NCI-H510A treated with DMSO at 0.1 percent for 48 hours (cell line): ENCODE results near the gene RMND5B.
"Not testable (repeated sequence)": the region's sequence is repeated elsewhere in the genome, so short reads cannot be mapped to it uniquely, and the experiment has no call there.

Source experiments
- DNase-seq: peaks from one replicate; lab custom pipeline; 2025; lab: John Stamatoyannopoulos, UW

The RMND5B gene

DNA sequence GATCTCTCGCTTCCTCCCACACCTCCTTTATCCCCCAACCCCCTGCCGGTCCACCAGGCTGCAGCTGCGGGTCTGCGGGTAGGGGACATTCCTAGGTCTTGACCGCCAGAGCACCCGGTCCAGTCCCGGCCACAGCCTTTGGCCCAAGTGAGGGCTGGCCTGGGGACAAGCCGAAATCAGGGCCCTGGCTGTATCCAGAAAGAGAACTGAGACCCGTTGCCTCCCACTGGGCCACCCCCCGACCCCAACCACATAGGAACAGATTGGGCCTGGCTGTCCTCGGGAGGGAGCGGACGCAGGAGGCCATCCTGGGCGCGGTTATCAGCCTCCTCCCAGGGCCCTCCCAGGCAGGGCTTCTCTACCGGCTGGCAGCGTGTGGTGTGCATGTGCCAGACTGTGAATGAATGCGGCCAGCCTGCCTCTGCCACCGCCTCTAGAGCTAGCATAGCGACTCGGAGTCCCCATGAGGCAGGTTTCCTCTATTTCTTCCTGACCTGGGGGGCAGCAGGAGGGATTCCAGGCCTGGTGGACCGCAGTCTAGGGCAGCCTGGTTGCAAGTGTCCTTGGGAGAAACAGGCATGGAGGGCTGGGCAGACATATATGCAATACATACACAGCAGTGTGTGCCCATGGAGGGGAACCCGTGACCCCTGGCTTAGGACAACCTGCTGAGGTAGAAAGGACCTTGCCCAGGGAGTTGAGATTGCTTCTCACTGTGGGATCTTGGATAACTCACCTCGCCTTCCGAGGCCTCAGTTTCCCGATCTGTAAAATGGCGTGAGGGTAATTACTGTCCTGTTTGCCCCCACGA is 16.3 kb upstream of the RMND5B start:
- no peak for DNase-seq

DNA sequence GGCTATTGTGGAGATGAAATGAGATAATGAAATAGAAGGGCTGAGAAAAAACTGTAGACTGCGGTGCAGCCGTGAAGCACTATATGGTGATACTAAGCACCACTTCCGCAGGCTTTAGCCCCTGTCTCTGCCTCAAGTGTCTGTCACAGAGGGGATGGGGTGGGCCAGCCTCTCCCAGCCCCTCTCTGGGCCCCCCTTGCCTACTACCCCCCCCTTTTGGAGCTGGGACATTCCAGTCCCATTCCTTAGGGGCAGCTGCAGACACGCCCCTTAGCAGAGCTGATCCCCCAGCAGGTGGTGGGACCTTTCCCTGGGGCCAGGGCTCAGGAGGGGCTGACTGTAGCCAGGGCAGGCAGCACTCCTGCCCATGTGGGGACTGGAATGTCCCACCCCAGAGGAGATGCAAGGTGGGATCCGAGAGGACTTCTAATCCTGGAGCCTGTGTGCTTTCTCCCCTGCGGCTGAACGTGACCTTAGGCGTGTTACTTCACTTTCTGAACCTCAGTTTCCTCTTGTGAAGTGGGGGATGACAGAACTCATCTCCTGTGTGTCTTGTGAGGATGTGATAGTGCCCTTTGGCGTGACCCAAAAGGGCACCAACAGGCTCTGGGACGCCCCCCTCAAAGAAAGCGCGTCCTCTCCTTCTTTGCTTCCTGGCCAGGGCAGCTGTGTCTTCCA is 15.5 kb upstream of the RMND5B start:
- no peak for DNase-seq

DNA sequence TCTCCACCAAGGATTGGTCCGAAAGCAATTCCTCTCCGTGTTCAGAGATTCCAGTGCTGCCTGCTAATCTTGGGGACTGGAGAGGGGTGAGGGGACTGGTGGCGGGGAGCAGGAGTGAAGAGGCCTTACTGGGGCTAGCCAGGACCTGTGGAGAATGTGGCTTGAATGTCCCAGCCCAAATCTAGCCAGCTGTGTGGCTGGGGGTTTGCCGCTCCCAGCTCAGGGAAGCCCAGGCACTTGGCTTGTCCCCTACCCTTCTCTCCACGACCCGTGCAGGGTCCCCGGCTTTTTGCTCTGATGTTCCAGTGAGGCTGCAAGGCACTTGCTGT is 15.0 kb upstream of the RMND5B start:
- DNase-seq, result no peak

DNA sequence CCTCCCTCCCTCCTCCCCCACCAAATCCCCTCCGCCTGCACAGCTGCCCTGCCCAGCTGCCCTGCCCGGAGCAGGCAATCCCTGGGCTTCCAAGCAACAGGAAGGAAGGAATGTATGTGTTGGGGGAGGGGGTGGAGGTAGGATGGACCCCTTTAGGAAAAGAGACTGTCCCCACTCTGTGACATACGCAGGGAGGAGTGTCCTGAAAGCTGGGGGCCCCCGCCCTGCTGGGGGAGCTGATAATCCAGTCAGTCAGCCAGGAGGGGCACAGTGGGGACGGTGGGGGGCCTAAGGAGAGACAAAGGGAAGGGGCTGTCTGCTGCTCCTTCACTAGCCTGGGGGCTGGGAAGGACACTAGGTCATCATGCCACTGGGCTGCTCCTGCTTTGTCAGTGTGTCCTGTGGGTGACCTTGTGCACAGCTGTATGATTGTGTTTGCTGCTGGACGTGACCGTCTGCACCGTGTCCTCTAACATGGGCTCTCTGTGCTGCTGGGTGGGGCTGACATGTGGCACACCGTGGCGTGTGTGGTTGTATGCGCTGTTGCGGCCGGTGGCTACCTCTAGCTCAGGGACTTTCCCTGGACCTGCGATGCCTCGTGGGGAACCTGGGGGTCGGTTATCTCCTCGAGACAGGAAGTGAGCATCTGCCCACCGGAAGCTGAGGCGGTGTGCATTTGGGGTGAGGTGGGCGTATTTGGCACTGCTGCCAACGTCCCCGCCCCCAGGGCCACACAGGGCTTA is 14.5 kb upstream of the RMND5B start:
- no peak for DNase-seq

DNA sequence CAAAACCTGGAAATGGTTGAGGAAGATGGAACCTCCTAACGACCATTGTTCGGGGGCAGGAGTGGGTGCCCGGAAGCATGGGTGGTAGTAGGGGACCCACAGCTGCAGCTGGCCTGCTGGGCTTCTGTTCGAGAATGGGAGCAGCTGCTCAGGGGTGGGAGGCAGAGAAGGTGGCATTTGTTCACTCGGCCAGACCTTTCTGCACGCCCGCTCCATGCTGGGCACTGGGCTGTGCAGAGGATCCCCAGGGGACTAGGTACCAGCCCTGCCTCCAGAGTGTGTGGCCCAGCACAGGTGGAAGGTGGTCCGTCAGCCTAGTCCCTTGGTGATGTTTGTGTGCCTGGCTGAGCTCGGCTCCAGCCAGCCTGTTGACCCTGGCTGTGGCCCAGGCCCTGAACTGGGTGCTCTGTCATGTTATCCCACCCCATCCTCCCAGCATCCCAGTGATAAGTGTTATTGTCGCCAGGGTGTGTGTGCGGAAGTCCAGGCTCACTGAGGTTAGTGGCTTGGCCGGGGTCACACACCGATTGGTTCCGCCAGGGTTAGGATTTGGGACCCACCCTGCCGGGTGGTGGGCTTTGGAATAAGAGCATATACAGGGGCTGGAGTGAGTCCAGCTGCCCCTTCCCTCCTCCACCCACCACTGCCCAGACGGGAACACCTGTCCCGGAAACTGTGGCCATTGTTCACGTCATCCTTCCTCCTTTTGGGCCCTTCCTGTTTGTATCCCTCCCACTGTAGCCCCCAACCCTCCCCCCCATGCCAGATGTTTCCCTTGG is 12.7 kb upstream of the RMND5B start:
- DNase-seq, result no peak

DNA sequence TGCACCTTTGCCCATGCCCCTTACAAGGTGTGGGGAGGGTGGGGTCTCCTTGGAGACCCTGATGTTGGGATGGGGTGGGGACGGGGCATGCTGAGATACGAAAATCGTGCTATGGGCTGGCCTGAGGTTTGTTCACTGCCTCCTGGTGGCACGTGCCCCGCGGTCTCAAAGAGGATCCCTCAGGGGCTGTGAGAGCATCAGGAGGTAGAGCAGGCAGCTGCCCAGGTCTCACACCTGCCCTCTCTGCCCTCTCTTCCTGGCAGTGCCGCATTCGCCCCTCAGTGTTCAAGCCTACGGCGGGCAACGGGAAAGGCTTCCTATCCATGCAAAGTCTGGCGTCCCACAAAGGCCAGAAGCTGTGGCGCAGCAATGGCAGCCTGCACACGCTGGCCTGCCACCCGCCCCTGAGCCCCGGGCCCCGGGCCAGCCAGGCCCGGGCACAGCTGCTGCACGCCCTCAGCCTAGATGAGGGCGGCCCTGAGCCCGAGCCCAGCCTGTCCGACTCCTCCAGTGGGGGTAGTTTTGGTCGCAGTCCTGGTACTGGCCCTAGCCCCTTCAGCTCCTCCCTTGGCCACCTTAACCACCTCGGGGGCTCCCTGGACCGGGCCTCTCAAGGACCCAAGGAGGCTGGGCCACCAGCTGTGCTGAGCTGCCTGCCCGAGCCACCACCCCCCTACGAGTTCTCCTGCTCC is 10.8 kb upstream of the RMND5B start:
- DNase-seq, result no peak

DNA sequence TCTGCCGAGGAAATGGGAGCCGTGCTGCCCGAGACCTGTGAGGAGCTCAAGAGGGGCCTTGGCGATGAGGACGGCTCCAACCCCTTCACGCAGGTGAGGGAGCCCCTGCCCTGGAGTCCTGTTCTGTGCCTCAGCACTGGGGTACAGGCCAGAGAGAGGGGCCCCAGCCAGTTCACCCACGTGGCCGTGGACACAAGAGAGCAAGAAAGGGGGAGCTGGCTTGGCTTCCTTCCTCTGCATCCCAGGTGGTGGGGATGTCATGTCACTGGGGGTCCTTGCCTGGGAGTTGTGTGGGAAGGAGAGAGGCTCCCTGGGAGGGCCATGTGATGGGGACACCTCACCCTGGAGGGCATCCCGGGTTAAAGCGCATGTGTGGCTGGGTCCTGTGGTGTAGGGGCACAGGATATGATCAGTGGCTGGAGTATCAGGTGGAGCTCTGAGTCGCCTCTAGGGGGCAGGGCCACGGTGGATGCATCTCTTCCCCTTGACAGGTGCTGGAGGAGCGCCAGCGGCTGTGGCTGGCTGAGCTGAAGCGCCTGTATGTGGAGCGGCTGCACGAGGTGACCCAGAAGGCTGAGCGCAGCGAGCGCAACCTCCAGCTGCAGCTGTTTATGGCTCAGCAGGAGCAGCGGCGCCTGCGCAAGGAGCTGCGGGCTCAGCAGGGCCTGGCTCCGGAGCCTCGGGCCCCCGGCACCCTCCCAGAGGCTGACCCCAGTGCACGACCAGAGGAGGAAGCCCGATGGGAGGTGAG is 10.0 kb upstream of the RMND5B start:
- peak; percentile 77 for DNase-seq

DNA sequence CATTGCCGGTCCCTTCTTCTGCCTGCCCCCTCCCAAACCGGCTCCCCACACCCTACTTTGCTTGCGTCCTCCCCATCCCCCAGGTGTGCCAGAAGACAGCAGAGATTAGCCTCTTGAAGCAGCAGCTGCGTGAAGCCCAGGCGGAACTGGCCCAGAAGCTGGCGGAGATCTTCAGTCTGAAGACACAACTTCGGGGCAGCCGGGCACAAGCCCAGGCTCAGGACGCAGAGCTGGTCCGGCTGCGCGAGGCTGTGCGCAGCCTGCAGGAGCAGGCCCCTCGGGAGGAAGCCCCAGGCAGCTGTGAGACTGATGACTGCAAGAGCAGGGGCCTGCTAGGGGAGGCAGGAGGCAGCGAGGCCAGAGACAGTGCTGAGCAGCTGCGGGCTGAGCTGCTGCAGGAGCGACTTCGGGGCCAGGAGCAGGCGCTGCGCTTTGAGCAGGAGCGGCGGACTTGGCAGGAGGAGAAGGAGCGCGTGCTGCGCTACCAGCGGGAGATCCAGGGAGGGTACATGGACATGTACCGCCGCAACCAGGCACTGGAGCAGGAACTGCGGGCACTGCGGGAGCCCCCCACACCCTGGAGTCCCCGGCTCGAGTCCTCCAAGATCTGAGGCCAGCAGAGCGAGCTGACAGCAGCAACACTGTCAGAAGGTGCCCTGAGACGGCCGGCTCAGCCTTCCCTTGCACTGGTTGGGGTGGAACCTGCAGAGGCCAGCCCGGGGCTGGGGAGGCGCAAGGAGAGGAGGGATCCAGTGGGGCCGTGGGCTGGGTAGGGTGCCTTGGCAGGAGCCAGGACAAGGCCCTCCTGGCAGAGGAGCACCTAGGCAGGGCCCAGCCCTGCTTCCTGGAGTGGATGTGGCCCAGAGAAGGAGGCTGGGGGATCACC is 9.2 kb upstream of the RMND5B start:
- DNase-seq, result no peak

DNA sequence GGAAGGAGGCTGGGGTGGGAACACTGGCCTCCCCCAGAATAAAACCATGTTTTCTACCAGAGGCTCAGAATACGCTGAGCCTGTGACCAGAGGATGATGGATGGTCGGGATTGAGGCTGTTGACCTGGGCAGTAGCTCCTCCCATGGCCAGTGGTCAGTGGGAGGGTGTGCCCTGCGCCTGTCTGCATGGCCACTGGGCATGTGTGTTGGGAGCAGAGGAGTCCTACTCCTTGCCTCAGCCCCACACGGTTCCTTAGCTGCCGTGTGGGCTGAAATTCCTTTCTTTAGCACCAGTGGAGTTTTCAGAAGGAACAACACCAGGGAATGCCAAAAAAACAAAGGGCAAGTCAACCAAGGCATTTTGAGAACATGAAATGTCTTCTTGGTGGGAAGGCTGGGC is 8.5 kb upstream of the RMND5B start:
- no peak for DNase-seq

DNA sequence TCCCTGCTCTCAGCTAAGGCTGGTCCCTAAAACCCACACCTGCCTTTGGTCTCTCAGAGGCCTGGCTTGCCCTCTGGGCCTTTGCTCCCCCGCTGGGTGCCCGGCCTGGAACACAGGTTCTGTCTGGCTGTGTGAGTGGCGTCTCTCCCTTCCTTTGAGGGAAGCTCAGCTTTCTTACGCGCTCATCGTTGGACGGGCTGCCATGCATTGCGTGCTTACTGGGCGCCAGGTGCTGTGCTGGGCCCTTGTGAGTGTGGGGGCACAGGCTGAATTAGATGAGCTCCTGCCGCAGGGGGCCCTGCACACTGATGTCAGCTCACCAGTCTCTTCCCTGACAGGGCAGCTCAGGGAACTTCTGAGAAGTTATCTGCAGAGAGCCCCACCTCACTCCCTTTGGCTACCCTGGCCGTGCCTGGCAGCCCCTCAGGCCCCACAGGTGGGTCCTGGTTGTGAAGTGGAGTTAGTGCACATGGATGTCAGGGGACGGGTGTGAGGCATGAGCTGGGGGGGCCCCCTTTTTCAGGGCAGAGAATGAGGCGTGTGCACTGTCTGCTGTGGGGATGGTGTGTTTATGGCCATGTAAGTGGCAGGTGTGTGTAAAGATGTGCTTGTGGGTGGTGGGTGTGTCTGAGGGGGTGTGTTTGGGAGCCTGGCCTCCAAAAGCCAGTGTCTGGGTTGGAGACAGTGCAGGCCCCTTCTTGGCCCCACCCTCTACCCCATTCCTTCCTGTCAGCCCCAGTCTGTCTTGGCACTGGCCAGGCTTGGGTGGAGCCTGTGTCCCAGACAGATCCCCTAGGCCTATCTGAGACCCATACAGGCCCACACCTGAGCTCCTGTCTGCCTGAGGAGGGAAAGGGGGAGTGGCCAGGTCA is 7.5 kb upstream of the RMND5B start:
- DNase-seq, result no peak

DNA sequence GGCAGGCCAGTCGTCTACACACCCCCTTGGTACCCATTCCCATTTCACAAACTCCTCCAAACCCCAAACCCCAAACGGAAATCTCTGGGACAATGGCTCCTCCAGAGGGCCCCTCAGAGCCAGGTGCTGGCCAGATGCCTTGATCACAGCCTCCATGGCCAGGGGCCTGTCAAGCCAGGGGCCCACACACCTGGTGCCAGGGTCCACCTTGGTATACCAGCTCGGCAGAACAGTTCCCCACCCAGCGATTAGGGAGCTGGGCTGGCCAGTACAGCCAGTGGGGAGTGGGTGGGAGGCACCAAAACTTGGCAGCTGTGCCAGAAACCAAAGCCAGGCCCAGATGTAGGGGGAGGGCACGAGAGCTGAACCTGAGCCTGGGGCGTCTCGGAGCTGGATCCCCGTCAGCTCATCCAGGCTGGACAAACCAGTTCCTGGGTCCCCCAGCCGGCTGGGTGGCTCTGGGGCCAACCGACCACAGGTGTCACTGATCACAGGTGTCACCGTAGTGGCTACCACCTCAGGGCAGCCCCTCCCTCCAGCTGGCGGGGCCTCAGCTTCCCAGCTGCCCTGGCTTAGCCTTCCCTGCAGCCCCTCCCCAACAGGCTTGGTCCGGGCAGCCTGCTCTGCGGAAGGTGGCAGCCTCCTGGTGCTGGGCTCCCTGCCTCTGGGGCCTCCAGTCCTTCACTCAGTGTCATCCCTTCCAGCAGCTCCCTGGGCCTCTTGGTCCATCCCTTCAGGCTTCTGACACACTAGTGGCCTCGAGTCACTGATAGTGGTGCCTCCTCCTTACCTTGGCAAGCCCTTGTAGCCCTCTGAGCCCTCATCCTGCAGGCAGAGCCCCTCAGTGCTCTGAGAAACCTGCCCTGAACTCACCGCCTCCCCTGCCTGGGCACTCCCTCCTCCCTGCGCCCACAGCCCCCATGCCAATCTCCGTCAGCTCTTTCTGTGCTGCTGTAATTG is 6.6 kb upstream of the RMND5B start:
- DNase-seq, result peak; percentile 64

DNA sequence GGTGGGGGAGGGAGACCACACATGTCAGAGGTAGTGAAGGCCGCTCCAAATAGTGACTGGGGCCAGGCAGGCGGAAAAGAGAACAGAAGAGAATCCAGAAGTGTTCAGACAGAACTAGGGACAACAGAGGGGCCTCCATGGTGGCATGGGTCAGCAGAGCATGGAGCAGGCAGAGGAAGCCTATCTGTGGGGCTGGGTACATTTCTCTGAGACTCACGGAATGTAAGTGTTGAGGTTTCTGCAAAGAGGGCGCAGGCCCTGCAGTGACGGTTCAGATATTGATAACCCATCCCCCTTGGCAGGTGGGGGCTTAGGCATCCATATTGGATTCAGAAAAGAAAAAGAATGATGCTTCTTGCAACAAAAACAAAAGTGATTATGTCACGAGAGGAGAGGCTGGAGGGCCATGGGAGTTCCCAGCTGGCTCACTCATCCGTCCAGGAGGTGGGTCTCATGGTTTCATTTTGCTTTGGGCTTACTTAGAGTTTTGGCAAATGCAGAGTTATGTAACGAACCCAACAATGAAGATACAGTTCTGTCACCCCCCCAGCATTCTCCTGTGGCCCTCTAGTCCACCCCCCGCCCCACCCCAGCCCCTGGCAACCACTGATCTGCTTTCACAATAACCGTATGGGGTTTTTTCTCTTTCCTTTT is 5.4 kb upstream of the RMND5B start:
- no peak for DNase-seq

DNA sequence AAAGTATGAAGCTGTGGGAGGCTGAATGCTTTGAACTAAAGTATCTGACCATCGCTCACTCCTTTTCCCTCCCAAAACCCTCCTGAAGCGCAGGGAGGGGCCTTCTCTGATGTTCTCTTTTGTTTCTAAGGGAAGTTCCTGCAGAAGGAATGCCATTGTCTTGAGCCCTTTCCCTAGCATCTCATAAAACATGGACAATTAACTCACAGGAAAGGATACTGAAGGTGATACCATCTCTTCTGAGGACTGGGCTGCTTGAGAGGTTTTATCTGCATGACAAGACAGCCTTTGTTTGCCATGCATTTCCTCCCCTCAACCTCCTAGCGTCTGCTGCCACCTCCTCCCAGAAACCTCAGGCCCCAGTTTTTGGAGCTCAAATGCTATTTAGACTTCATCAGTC is 4.3 kb upstream of the RMND5B start:
- no peak for DNase-seq

DNA sequence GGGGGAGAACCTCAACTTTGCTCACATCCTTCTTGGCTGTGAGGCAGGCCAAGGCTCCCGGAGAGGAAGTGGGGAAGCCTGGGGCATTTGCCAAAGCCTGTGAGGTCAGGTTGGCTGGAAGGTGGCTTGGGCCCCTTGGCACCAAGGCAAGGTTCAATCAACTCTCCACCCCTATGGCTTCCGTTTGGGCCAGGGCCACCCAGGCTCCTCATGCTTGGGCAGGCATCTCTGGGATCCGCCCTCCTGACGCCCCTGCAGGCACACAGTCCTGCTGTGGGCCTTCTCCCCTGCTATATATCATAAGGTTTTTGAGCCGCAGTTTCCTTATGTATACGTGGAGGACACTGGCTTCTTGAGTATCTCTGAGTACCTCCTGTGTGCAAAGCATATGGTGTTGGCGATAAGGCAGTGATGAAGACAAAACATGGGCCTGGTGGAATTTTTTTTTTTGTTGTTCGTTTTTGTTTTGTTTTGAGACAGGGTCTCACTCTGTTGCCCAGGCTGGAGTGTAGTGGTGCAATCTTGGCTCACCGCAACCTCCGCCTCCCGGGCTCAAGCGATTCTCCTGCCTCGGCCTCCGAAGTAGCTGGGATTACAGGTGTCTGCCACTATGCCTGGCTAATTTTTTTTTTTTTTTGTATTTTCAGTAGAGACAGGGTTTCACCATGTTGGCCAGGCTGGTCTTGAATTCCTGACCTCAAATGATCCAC is 3.4 kb upstream of the RMND5B start:
- not testable (repeated sequence) for DNase-seq

DNA sequence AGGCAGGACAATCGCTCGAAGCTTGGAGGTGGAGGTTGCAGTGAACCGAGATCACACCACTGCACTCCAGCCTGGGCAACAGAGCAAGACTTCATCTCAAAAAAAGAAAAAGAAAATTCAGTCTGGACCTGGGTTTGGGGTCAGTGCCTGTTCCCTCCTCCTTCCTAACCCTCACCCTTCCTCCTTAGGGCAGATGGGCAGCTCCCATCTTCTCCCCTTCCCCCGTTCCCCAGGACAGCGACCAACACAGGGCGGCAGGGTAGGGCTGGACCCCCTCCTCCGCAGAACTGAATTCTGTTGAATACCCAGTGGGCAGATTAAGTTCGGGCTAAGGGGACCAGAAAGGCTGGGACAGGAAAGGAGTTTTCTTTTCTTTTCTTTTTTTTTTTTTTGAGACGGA is 1.5 kb upstream of the RMND5B start:
- DNase-seq, result no peak

DNA sequence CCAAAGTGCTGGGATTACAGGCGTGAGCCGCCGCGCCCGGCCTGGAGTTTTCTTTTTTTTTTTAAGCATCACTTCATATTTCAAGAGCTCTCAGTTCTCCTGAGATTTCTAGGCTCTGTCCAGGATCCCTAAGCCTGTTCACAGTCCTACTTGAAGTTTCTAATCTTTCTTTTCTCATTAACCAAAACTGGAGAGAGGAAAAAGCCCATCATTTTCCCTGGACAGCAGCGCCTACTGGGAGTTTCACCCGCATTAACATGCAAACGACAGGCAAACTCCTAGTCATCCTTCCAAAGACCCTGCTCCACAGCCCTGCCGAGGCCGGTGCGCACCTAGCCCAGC is 609 bp upstream of the RMND5B start:
- not testable (repeated sequence) for DNase-seq
